HepG2 (cell line): ENCODE data around the gene WNT6. TPM values are rescaled to one million over a fixed set of nuclear protein-coding genes. Genes with fewer than 3 reads are reported as not detected.

Experiments used
- DR1 ChIP-seq: sonication (generic); formaldehyde crosslinking; IDR thresholded peaks from 2 replicates; pipeline ENCODE4 v1.8.0; 2021; ENCODE audit warnings: mild to moderate bottlenecking, missing genetic modification reagents, inconsistent platforms
- ESRRA ChIP-seq: sonication (generic); formaldehyde crosslinking; IDR thresholded peaks from 2 replicates; pipeline ENCODE4 v1.5.1; 2020; ENCODE audit warnings: mild to moderate bottlenecking, low read depth, missing genetic modification reagents
- JARID2 ChIP-seq: sonication (generic); formaldehyde crosslinking; IDR thresholded peaks from 2 replicates; pipeline ENCODE4 v1.8.1; 2023; ENCODE audit warnings: missing genetic modification reagents, inconsistent platforms; ENCODE audit not compliant: insufficient replicate concordance
- MLX ChIP-seq: IDR thresholded peaks from 2 replicates; pipeline ENCODE4 v1.6.1; 2016
- NCOA5 ChIP-seq: sonication (generic); formaldehyde crosslinking; IDR thresholded peaks from 2 replicates; pipeline ENCODE4 v1.4.0; 2020; ENCODE audit warnings: missing genetic modification reagents
- NFE2L1 ChIP-seq: sonication (generic); formaldehyde crosslinking; IDR thresholded peaks from 2 replicates; pipeline ENCODE4 v1.4.0; 2020; ENCODE audit warnings: missing genetic modification reagents, mild to moderate bottlenecking, borderline replicate concordance
- NFIB ChIP-seq: sonication (generic); formaldehyde crosslinking; IDR thresholded peaks from 2 replicates; pipeline ENCODE4 v1.9.0; 2021; ENCODE audit warnings: missing genetic modification reagents, mild to moderate bottlenecking, borderline replicate concordance
- NKX3-1 ChIP-seq: sonication (generic); formaldehyde crosslinking; IDR thresholded peaks from 2 replicates; pipeline ENCODE4 v1.5.0; 2020; ENCODE audit warnings: missing genetic modification reagents
- POLR2AphosphoS5 ChIP-seq: IDR thresholded peaks from 2 replicates; pipeline ENCODE4 v1.6.1; 2012; ENCODE audit warnings: low read depth, low read length
- RARG ChIP-seq: sonication (generic); formaldehyde crosslinking; IDR thresholded peaks from 2 replicates; pipeline ENCODE4 v1.4.0; 2020; ENCODE audit warnings: low read depth, mild to moderate bottlenecking, missing genetic modification reagents
- SAP130 ChIP-seq: IDR thresholded peaks from 2 replicates; pipeline ENCODE4 v1.6.1; 2016; ENCODE audit warnings: low read depth
- SRSF1 ChIP-seq: fragments of 200-400 bp; formaldehyde crosslinking; optimal IDR thresholded peaks from 2 replicates; pipeline ENCODE3; 2017; ENCODE audit warnings: mild to moderate bottlenecking, low read depth, low read length, moderate library complexity
- TARDBP ChIP-seq: sonication (generic); formaldehyde crosslinking; IDR thresholded peaks from 2 replicates; pipeline ENCODE4 v1.8.0; 2022; ENCODE audit warnings: mild to moderate bottlenecking, missing genetic modification reagents
- TMF1 ChIP-seq: sonication (generic); formaldehyde crosslinking; IDR thresholded peaks from 2 replicates; pipeline ENCODE4 v1.8.1; 2022; ENCODE audit warnings: low read depth, missing genetic modification reagents
- ZNF10 ChIP-seq: sonication (generic); formaldehyde crosslinking; IDR thresholded peaks from 2 replicates; pipeline ENCODE4 v1.4.0; 2020; ENCODE audit warnings: mild to moderate bottlenecking, low read depth, missing genetic modification reagents, borderline replicate concordance
- ZNF101 ChIP-seq: sonication (generic); formaldehyde crosslinking; IDR thresholded peaks from 2 replicates; pipeline ENCODE4 v1.4.0; 2020; ENCODE audit warnings: mild to moderate bottlenecking, low read depth, missing genetic modification reagents, borderline replicate concordance
- ZNF263 ChIP-seq: sonication (generic); formaldehyde crosslinking; IDR thresholded peaks from 2 replicates; pipeline ENCODE4 v1.4.0; 2020; ENCODE audit warnings: missing genetic modification reagents
- ZNF264 ChIP-seq: sonication (generic); formaldehyde crosslinking; IDR thresholded peaks from 2 replicates; pipeline ENCODE4 v1.4.0; 2020; ENCODE audit warnings: missing genetic modification reagents
- ZNF574 ChIP-seq: sonication (generic); formaldehyde crosslinking; IDR thresholded peaks from 2 replicates; pipeline ENCODE4 v1.4.0; 2020; ENCODE audit warnings: missing genetic modification reagents
- ZNF678 ChIP-seq: sonication (generic); formaldehyde crosslinking; IDR thresholded peaks from 2 replicates; pipeline ENCODE4 v1.4.0; 2020; ENCODE audit warnings: mild to moderate bottlenecking, missing genetic modification reagents
- ZNF775 ChIP-seq: sonication (generic); formaldehyde crosslinking; IDR thresholded peaks from 2 replicates; pipeline ENCODE4 v1.4.0; 2020; ENCODE audit warnings: missing genetic modification reagents, mild to moderate bottlenecking, moderate library complexity, borderline replicate concordance
- ZNF839 ChIP-seq: sonication (generic); formaldehyde crosslinking; IDR thresholded peaks from 2 replicates; pipeline ENCODE4 v1.4.0; 2020; ENCODE audit warnings: missing genetic modification reagents, mild to moderate bottlenecking, borderline replicate concordance
- polyA plus RNA-seq, 8 experiments: library from polyadenylated mRNA; depleted of rRNA in 3 of 8; stranded (reverse) in 7 of 8; unstranded in 1 of 8; fragments of >200 nt; fragmentation: Illumina TruSeq in 4 of 8; extraction: Trizol in 4 of 8; gene quantifications; 2 replicates each; pipeline versions ENCODE4 v1.2.1 to v1.2.3, GENCODE V29; 2011 to 2016; ENCODE audit warnings: low read depth in 4 of 8, missing spikeins in 1 of 8, mixed read lengths in 1 of 8; ENCODE audit not compliant: insufficient read depth in 1 of 8
- total RNA-seq, 5 experiments: library from RNA; depleted of rRNA; stranded (reverse); fragments of >200 nt; fragmentation: Illumina TruSeq; extraction: Trizol; gene quantifications; 2 replicates each; pipeline ENCODE4 v1.2.3, GENCODE V29; 2016; ENCODE audit warnings: low read depth in 1 of 5
- TF ChIP-seq, protein P1 (sequence below): sonication (generic); formaldehyde crosslinking; IDR thresholded peaks from 2 replicates; pipeline ENCODE4 v1.8.0; 2023; ENCODE audit warnings: mild to moderate bottlenecking, missing genetic modification reagents
- TF ChIP-seq, protein P2 (sequence below): sonication (generic); formaldehyde crosslinking; IDR thresholded peaks from 2 replicates; pipeline ENCODE4 v1.4.0; 2020; ENCODE audit warnings: missing genetic modification reagents, borderline replicate concordance

Gene WNT6
- total and polyA plus RNA-seq, 2 of the 13 experiments (the other 11 are each of a cell fraction or from before 2014, with no cell fraction given), result 0.20 TPM; not detected in 1

DNA sequence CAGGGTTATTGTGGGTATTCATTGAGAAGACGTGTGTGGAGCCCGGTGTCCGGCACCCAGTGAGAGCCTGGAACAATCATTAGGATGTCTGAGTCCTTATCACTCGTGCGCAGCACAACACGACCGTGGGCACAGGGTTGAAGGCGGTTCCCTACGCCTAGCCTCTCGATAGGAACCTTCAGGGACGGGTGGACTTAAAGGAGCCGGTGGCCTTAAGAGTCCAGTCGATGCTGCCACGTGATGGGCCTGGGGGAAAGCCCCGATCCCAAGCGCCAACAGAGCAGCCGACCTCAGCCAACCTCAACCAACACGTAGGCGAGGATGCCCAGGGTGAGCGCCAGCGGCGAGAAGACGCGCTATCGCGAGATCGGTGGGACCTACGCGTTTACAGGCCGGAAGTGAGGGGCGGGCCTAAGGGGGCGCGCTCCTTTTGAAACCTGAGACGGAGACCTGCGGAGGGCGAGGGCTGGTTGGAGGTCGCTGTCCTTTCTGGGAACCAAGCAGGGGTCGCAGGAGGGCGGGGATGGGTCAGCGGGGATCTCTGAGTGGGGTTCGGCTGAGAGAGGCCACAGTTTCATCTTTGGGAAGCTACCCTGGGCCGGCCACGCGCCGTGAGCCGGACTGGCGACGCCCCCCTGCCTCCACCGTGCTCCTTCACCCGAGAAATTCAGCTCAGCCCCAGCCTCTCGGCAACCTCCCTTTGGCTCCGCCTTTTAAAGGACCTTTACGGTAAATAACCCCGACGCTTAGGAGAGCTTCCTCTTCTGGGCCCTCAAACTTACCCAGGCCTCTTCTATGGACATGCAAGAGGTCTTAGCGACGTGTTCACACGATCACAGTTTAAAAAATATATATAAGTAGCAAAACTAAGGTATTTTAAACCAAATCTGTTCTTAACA is 49.4 kb downstream of the WNT6 start (continued):
- TF ChIP-seq, protein P1, sequence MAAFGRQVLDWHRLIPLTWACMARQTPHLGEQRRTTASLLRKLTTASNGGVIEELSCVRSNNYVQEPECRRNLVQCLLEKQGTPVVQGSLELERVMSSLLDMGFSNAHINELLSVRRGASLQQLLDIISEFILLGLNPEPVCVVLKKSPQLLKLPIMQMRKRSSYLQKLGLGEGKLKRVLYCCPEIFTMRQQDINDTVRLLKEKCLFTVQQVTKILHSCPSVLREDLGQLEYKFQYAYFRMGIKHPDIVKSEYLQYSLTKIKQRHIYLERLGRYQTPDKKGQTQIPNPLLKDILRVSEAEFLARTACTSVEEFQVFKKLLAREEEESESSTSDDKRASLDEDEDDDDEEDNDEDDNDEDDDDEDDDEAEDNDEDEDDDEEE (CRISPR knock-in tag), result peak; percentile 60; the same call in 1 of the 2 replicates
- TF ChIP-seq NFE2L1 (CRISPR knock-in tag) (peak; percentile 95; the same call in 1 of the 2 replicates), TMF1 (peak; percentile 58; the same call in 1 of the 2 replicates), DR1 (CRISPR knock-in tag) (peak; percentile 96), POLR2AphosphoS5 (peak; percentile 94), ESRRA (CRISPR knock-in tag) (peak; percentile 83), ZNF264 (peak; percentile 26), ZNF101 (CRISPR knock-in tag) (no peak), ZNF839 (CRISPR knock-in tag) (peak; percentile 95; the same call in 1 of the 2 replicates), NFIB (CRISPR knock-in tag) (0 out of 2 replicates have a peak, but pooled peaks have one; percentile 39), RARG (CRISPR knock-in tag) (no peak), NCOA5 (CRISPR knock-in tag) (no peak), SRSF1 (peak; percentile 22), SAP130 (CRISPR knock-in tag) (peak; percentile 98), NKX3-1 (peak; percentile 58), ZNF775 (CRISPR knock-in tag) (0 out of 2 replicates have a peak, but pooled peaks have one; percentile 73), ZNF678 (CRISPR knock-in tag) (peak; percentile 74; the same call in 1 of the 2 replicates), JARID2 (CRISPR knock-in tag) (no peak), ZNF10 (CRISPR knock-in tag) (no peak), ZNF263 (peak; percentile 77; the same call in 1 of the 2 replicates), ZNF574 (CRISPR knock-in tag) (peak; percentile 94), MLX (CRISPR knock-in tag) (peak; percentile 66; the same call in 1 of the 2 replicates), TARDBP (peak; percentile 88)
- TF ChIP-seq, protein P2, sequence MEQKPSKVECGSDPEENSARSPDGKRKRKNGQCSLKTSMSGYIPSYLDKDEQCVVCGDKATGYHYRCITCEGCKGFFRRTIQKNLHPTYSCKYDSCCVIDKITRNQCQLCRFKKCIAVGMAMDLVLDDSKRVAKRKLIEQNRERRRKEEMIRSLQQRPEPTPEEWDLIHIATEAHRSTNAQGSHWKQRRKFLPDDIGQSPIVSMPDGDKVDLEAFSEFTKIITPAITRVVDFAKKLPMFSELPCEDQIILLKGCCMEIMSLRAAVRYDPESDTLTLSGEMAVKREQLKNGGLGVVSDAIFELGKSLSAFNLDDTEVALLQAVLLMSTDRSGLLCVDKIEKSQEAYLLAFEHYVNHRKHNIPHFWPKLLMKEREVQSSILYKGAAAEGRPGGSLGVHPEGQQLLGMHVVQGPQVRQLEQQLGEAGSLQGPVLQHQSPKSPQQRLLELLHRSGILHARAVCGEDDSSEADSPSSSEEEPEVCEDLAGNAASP (CRISPR knock-in tag), result peak; percentile 83; the same call in 1 of the 2 replicates
